NCI-H1417 treated with DMSO at 0.1 percent for 48 hours (cell line): ENCODE data around the gene FAM174B.
"Not testable (repeated sequence)": the region's sequence is repeated elsewhere in the genome, so short reads cannot be mapped to it uniquely, and the experiment has no call there.

Experiments used
- DNase-seq: peaks from one replicate; lab custom pipeline; 2025; lab: John Stamatoyannopoulos, UW

Gene FAM174B

GRCh38 chr15:92617549-92618520 lies 37.7 kb downstream of the FAM174B start:
- DNase-seq, result peak; percentile 67

- DNase-seq, result peak; percentile 67
Measured at GRCh38 chr15:92616621-92617548, 38.7 kb downstream of the FAM174B start.

GRCh38 chr15:92614791-92615785 lies 40.5 kb downstream of the FAM174B start:
- no peak for DNase-seq

GRCh38 chr15:92614301-92614700 lies 41.3 kb downstream of the FAM174B start:
- no peak for DNase-seq

- DNase-seq, result no peak
Measured at GRCh38 chr15:92613841-92614240, 41.7 kb downstream of the FAM174B start.

GRCh38 chr15:92612891-92613290 lies 42.7 kb downstream of the FAM174B start:
- DNase-seq, result no peak

- DNase-seq, result no peak
Measured at GRCh38 chr15:92611995-92612745, 43.4 kb downstream of the FAM174B start.

- no peak for DNase-seq
Measured at GRCh38 chr15:92611150-92611549, 44.4 kb downstream of the FAM174B start.

GRCh38 chr15:92610101-92610520 lies 45.5 kb downstream of the FAM174B start:
- no peak for DNase-seq

GRCh38 chr15:92608866-92609700 lies 46.5 kb downstream of the FAM174B start:
- DNase-seq, result no peak

- not testable (repeated sequence) for DNase-seq
Measured at GRCh38 chr15:92606836-92607150, 48.8 kb downstream of the FAM174B start.

- DNase-seq, result no peak
Measured at GRCh38 chr15:92606126-92606835, 49.3 kb downstream of the FAM174B start.

- no peak for DNase-seq
Measured at GRCh38 chr15:92605225-92605944, 50.2 kb downstream of the FAM174B start.

GRCh38 chr15:92603743-92604470 lies 51.7 kb downstream of the FAM174B start:
- DNase-seq, result no peak

GRCh38 chr15:92603278-92603677 lies 52.3 kb downstream of the FAM174B start:
- no peak for DNase-seq

GRCh38 chr15:92602267-92602593 lies 53.3 kb downstream of the FAM174B start:
- DNase-seq, result no peak

GRCh38 chr15:92601592-92602266 lies 53.8 kb downstream of the FAM174B start:
- no peak for DNase-seq
